Measurements from ENCODE around the gene DGCR8.

GRCh38 chr22:20087319-20088262, 7.5 kb downstream of the DGCR8 start:
- TF ChIP-seq, protein P1, sequence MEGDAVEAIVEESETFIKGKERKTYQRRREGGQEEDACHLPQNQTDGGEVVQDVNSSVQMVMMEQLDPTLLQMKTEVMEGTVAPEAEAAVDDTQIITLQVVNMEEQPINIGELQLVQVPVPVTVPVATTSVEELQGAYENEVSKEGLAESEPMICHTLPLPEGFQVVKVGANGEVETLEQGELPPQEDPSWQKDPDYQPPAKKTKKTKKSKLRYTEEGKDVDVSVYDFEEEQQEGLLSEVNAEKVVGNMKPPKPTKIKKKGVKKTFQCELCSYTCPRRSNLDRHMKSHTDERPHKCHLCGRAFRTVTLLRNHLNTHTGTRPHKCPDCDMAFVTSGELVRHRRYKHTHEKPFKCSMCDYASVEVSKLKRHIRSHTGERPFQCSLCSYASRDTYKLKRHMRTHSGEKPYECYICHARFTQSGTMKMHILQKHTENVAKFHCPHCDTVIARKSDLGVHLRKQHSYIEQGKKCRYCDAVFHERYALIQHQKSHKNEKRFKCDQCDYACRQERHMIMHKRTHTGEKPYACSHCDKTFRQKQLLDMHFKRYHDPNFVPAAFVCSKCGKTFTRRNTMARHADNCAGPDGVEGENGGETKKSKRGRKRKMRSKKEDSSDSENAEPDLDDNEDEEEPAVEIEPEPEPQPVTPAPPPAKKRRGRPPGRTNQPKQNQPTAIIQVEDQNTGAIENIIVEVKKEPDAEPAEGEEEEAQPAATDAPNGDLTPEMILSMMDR (IDR thresholded peaks at IDR 0.05; ENCODE audit: borderline replicate concordance, extremely low read depth, low read length, poor library complexity, severe bottlenecking), result no peak
- no peak for TF ChIP-seq EZH2 (IDR thresholded peaks at IDR 0.05; ENCODE audit: borderline replicate concordance, low read depth, low read length, severe bottlenecking)
